PC-3 (cell line): ENCODE data around the gene DDX39A. TPM values are rescaled to one million over a fixed set of nuclear protein-coding genes. Genes with fewer than 3 reads are reported as not detected.
"Not testable (repeated sequence)": the region's sequence is repeated elsewhere in the genome, so short reads cannot be mapped to it uniquely, and the experiment has no call there.

Experiments
- ATAC-seq: fragments of 200-7000 bp; cut with Tn5 transposase; 2 replicates; pipeline ENCODE4 v1.9.1; 2020; ENCODE audit warnings: mild to moderate bottlenecking, moderate library complexity
- BruUV-seq: library from RNA; stranded (reverse); fragments of 400-500 nt; replicated peaks from 2 replicates; lab custom pipeline; 2021; lab: Mats Ljungman, UMichigan
- CTCF ChIA-PET: fragments of 300-600 bp; sonication (Branson Sonifier 250); formaldehyde crosslinking; loops from one replicate; lab custom pipeline; 2022; ENCODE audit warnings: antibody characterized with exemption; lab: Charles Lee
- POLR2A ChIA-PET: fragments of 300-600 bp; sonication (Branson Sonifier 250); formaldehyde crosslinking; loops from one replicate; lab custom pipeline; 2022; ENCODE audit warnings: antibody characterized with exemption; ENCODE audit not compliant: unreplicated experiment; lab: Charles Lee
- DNase-seq: peaks from one replicate; pipeline ENCODE4 v3.0.0-alpha.2; 2015
- H2AFZ ChIP-seq: fragments of 300-600 bp; sonication (generic); 2 replicates; pipeline ENCODE4 v1.6.0; 2016; ENCODE audit warnings: antibody characterized with exemption, low read length
- H3F3A ChIP-seq: fragments of 300-600 bp; sonication (generic); one replicate; pipeline ENCODE4 v1.6.0; 2017; ENCODE audit warnings: antibody characterized with exemption, low read length, control low read depth, mild to moderate bottlenecking; ENCODE audit not compliant: unreplicated experiment
- H3K27ac ChIP-seq: fragments of 300-600 bp; sonication (generic); 2 replicates; pipeline ENCODE4 v1.5.1; 2016; ENCODE audit warnings: mild to moderate bottlenecking, low read length
- H3K27me3 ChIP-seq: fragments of 300-600 bp; sonication (generic); 2 replicates; pipeline ENCODE4 v1.6.1; 2016; ENCODE audit warnings: low read length, mixed read lengths
- H3K36me3 ChIP-seq: fragments of 300-600 bp; sonication (generic); 2 replicates; pipeline ENCODE4 v1.6.1; 2016; ENCODE audit warnings: low read depth, mixed run types, low read length, mixed read lengths
- H3K4me1 ChIP-seq: fragments of 300-600 bp; sonication (generic); 2 replicates; pipeline ENCODE4 v1.5.1; 2016; ENCODE audit warnings: low read length; ENCODE audit not compliant: insufficient read depth
- H3K4me2 ChIP-seq: fragments of 300-600 bp; sonication (generic); 2 replicates; pipeline ENCODE4 v1.6.0; 2016; ENCODE audit warnings: low read length
- H3K4me3 ChIP-seq: fragments of 300-600 bp; sonication (generic); 2 replicates; pipeline ENCODE4 v1.5.1; 2016; ENCODE audit warnings: mild to moderate bottlenecking, low read length, mixed read lengths
- H3K79me2 ChIP-seq: fragments of 300-600 bp; sonication (generic); 2 replicates; pipeline ENCODE4 v1.6.1; 2017; ENCODE audit warnings: low read length, mixed read lengths
- H3K9ac ChIP-seq: fragments of 300-600 bp; sonication (generic); 2 replicates; pipeline ENCODE4 v1.6.0; 2016; ENCODE audit warnings: mild to moderate bottlenecking, low read length
- H3K9me2 ChIP-seq: fragments of 300-600 bp; sonication (generic); replicated peaks from 2 replicates; pipeline ENCODE4 v1.6.1; 2016; ENCODE audit warnings: mixed run types, low read length, mixed read lengths
- H3K9me3 ChIP-seq: fragments of 300-600 bp; sonication (generic); 2 replicates; pipeline ENCODE4 v1.6.1; 2016; ENCODE audit warnings: low read length, mixed read lengths
- H4K20me1 ChIP-seq: fragments of 300-600 bp; sonication (generic); 2 replicates; pipeline ENCODE4 v1.6.1; 2016; ENCODE audit warnings: low read length, mixed read lengths
- EZH2 ChIP-seq: fragments of 300-600 bp; sonication (generic); IDR thresholded peaks from one replicate; pipeline ENCODE4 v1.6.1; 2017; ENCODE audit warnings: antibody characterized with exemption, mild to moderate bottlenecking, low read length; ENCODE audit not compliant: unreplicated experiment
- EZH2phosphoT487 ChIP-seq: fragments of 300-600 bp; sonication (generic); IDR thresholded peaks from 2 replicates; pipeline ENCODE4 v1.6.1; 2018; ENCODE audit warnings: mild to moderate bottlenecking, antibody characterized with exemption, low read length, borderline replicate concordance
- intact Hi-C: fragments of 100-400 bp; cut with micrococcal nuclease; formaldehyde crosslinking; loops from 2 replicates; pipeline ENCODE4 v1.9.0; 2023
- total RNA-seq: library from RNA; depleted of rRNA; stranded (reverse); fragments of >200 nt; gene quantifications from 2 replicates; pipeline ENCODE4 v1.2.3, GENCODE V29; 2014
- TF ChIP-seq, protein P1 (sequence below): fragments of 300-600 bp; sonication (generic); conservative IDR thresholded peaks from 2 replicates; pipeline ENCODE4 v1.5.1; 2017; ENCODE audit warnings: antibody characterized with exemption, low read depth, mild to moderate bottlenecking, low read length

DDX39A gene
- total RNA-seq, 1 experiment from 2014 or later: 311 TPM

DNA sequence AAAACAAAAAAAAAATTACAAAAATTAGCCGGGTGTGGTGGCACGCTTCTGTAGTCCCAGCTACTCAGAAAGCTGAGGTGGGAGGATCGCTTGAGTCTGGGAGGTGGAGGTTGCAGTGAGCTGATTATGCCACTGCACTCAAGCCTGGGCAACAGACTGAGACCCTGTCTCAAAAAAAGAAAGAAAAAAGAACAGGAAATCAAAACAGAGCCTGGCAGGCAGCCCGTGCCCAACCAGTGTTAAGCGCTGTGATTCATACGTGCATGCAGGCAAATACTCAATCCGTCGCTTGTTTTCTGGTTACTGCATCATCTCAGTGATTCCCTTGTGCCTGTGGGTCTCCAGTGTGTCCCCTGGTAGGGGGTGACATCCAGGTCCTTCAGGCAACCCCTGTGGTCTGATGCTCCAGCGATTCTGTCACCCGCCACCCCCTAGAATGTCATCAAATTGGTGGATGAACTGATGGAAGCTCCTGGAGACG, 18.1 kb downstream of the DDX39A start:
- Histone ChIP-seq H3K9me3 (no peaks in the 10 kb centered on the region), H3K27ac (no peak overlapping the region), H3K4me1 (peaks cover 4% of the 10 kb centered on the region; the same call in 1 of the 2 replicates), H3K27me3 (no peaks in the 10 kb centered on the region), H3K9ac (no peak overlapping the region), H3K9me2 (no peaks in the 10 kb centered on the region), H3K79me2 (no peaks in the 10 kb centered on the region), H4K20me1 (no peaks in the 10 kb centered on the region), H3K4me3 (no peak overlapping the region), H3F3A (peaks cover 6% of the 10 kb centered on the region), H3K36me3 (peaks cover 45% of the 10 kb centered on the region), H2AFZ (no peak overlapping the region), H3K4me2 (no peak overlapping the region)
- no peak for ATAC-seq
- ChIA-PET CTCF (no interaction called here), POLR2A (no interaction called here)
- intact Hi-C loops: loop anchor here (5.0 kb wide), 1 partner anchor 34 kb away; no protein-coding TSS in a partner anchor
- TF ChIP-seq EZH2phosphoT487 (no peak), EZH2 (no peak)
- TF ChIP-seq, protein P1, sequence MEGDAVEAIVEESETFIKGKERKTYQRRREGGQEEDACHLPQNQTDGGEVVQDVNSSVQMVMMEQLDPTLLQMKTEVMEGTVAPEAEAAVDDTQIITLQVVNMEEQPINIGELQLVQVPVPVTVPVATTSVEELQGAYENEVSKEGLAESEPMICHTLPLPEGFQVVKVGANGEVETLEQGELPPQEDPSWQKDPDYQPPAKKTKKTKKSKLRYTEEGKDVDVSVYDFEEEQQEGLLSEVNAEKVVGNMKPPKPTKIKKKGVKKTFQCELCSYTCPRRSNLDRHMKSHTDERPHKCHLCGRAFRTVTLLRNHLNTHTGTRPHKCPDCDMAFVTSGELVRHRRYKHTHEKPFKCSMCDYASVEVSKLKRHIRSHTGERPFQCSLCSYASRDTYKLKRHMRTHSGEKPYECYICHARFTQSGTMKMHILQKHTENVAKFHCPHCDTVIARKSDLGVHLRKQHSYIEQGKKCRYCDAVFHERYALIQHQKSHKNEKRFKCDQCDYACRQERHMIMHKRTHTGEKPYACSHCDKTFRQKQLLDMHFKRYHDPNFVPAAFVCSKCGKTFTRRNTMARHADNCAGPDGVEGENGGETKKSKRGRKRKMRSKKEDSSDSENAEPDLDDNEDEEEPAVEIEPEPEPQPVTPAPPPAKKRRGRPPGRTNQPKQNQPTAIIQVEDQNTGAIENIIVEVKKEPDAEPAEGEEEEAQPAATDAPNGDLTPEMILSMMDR: no peak
- BruUV-seq: no TSS peak
- no peak for DNase-seq

DNA sequence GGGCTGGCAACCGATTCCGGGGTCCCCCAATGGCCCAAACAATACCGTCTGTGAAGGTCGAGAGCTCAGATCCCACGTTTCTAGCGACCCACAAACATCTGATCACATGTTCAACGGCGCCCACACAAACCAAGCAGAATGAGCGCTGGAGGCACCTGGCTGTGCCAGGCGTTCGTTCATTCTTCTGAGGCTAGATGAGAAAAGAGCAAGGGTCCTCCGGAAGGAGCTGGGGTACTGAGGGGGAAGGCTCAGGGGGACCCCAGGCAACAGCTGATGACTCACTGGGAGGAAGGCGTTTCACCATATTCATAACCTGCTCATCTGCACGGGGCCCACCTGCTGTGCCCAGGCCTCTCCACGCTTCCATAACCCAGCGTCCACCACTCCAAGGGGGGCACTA, 22.0 kb downstream of the DDX39A start:
- H3K9ac ChIP-seq, BruUV-seq, intact Hi-C loops, H3K4me3 ChIP-seq, POLR2A ChIA-PET, H3K4me1 ChIP-seq, H3K79me2 ChIP-seq, H2AFZ ChIP-seq, H3K27me3 ChIP-seq, H4K20me1 ChIP-seq, H3K9me3 ChIP-seq, H3K27ac ChIP-seq, ATAC-seq, H3F3A ChIP-seq, CTCF ChIA-PET, H3K4me2 ChIP-seq, DNase-seq, H3K9me2 ChIP-seq: not testable (repeated sequence)
- peaks cover 54% of the 10 kb centered on the region for H3K36me3 ChIP-seq

DNA sequence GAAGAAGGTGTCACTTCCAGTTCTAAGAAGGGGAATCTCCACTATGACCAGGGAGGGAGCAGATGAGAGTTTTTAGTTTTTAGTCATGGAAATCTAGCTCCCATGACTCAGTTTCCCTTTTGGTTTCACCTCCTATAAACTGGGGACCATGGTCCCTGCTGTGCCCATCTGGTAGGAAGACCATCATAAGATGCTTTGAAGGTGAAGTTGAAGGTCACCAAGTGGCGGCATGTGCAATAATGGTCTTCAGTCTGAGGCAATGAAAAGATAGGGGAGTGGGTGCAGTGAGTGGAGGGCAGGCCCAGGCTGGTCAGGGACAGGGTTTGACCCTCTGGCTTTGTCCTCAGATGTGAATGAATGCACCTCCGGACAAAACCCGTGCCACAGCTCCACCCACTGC, 22.4 kb downstream of the DDX39A start:
- H4K20me1 ChIP-seq, ATAC-seq, H3K4me2 ChIP-seq, H3K4me1 ChIP-seq, H3K9ac ChIP-seq, BruUV-seq, DNase-seq, H3K27me3 ChIP-seq, intact Hi-C loops, H2AFZ ChIP-seq, H3K79me2 ChIP-seq, H3F3A ChIP-seq, H3K9me2 ChIP-seq, H3K27ac ChIP-seq, CTCF ChIA-PET, POLR2A ChIA-PET, H3K4me3 ChIP-seq, H3K9me3 ChIP-seq: not testable (repeated sequence)
- H3K36me3 ChIP-seq: peaks cover 52% of the 10 kb centered on the region

DNA sequence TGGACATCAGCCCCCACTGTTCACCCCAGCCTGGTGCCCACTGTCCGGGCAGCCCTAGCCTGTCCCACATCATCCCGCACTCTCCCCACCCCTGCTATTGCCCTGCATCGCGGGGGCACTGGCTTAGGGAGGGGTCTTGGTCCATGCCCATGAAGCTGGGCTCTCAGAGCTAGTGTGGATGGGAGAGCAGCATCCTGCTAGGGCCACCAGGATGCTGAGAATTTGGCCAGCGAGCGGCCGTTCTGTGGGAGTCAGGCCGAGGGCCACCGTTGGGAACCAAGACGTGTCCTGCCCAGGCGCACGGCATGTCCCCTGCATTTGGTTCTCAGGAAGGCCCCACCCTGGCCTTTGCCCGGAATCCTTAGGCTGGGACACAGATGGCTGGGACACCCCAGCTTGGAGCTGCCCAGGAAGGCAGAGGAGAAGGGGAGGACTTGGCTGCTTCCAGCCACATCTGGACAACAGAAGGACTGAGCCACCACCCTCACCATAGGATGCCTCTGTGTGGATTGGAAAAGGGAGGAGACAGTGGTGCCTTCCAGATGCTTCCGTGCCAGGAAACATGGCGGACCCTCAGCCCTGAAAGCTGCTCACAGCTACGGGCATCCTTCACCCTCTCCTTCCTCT, 23.3 kb downstream of the DDX39A start:
- ATAC-seq (no peak), DNase-seq (no peak)
- TF ChIP-seq, protein P1: no peak
- no peak for TF ChIP-seq EZH2
- no peak for TF ChIP-seq EZH2phosphoT487
- no peak overlapping the region for H3K9ac ChIP-seq
- no peak overlapping the region for H2AFZ ChIP-seq
- H3K4me2 ChIP-seq: no peak overlapping the region
- no peaks in the 10 kb centered on the region for H3K9me3 ChIP-seq
- CTCF ChIA-PET: no interaction called here
- POLR2A ChIA-PET: interaction anchor here (0.6 kb wide), 1 partner anchor 371 kb away, joined by 3 read pairs; no protein-coding TSS in a partner anchor
- H3K36me3 ChIP-seq: peaks cover 53% of the 10 kb centered on the region
- no peaks in the 10 kb centered on the region for H3K79me2 ChIP-seq
- no peaks in the 10 kb centered on the region for H3K27me3 ChIP-seq
- no TSS peak for BruUV-seq
- H3K9me2 ChIP-seq: no peaks in the 10 kb centered on the region
- no peak overlapping the region for H3K4me3 ChIP-seq
- no peaks in the 10 kb centered on the region for H4K20me1 ChIP-seq
- H3F3A ChIP-seq: no peaks in the 10 kb centered on the region
- no peaks in the 10 kb centered on the region for H3K4me1 ChIP-seq
- intact Hi-C loops: no loop called here
- H3K27ac ChIP-seq: no peak overlapping the region
